CD14-positive monocyte (primary cell): Measurements from ENCODE around the gene GCK. TPM values are rescaled to one million over a fixed set of nuclear protein-coding genes. Genes with fewer than 3 reads are reported as not detected.

Experiments
- DNase-seq, 3 donors: peaks; one replicate each; pipeline ENCODE4 v3.0.0-alpha.2; 2011 to 2022
- H2AFZ ChIP-seq: 2 replicates; pipeline ENCODE4 v1.6.0; 2012; ENCODE audit warnings: mild to moderate bottlenecking, low read depth, low read length, inconsistent platforms; ENCODE audit not compliant: insufficient read depth, poor library complexity, severe bottlenecking
- H3K27ac ChIP-seq, 2 donors: 1 replicate in 1 of 2; 2 replicates in 1 of 2; pipeline ENCODE4 v1.5.1; 2012 to 2013; ENCODE audit warnings: low read length in 2 of 2, control low read depth in 1 of 2, inconsistent platforms in 1 of 2, low read depth in 1 of 2, mild to moderate bottlenecking in 1 of 2
- H3K27me3 ChIP-seq, 2 donors: one replicate each; pipeline versions ENCODE4 v1.6.0 to v1.6.1; 2011 to 2013; ENCODE audit warnings: low read length in 2 of 2; ENCODE audit not compliant: control insufficient read depth in 2 of 2, insufficient read depth in 2 of 2
- H3K36me3 ChIP-seq, 2 donors: replicated peaks in 1 of 2; 1 replicate in 1 of 2; 2 replicates in 1 of 2; pipeline versions ENCODE4 v1.5.1 to v1.6.1; 2012 to 2013; ENCODE audit warnings: low read length in 2 of 2, control low read depth in 1 of 2, inconsistent platforms in 1 of 2, mild to moderate bottlenecking in 1 of 2; ENCODE audit not compliant: insufficient read depth in 2 of 2, control insufficient read depth in 1 of 2
- H3K4me1 ChIP-seq, 2 donors: 1 replicate in 1 of 2; 2 replicates in 1 of 2; pipeline versions ENCODE4 v1.5.1 to v1.6.1; 2012 to 2013; ENCODE audit warnings: low read length in 2 of 2, control low read depth in 1 of 2, inconsistent platforms in 1 of 2, mild to moderate bottlenecking in 1 of 2, moderate library complexity in 1 of 2; ENCODE audit not compliant: insufficient read depth in 2 of 2, control insufficient read depth in 1 of 2
- H3K4me2 ChIP-seq: replicated peaks from 2 replicates; pipeline ENCODE3; 2012; ENCODE audit warnings: low read length, moderate library complexity, mild to moderate bottlenecking; ENCODE audit not compliant: poor library complexity, severe bottlenecking; ENCODE audit errors: extremely low read depth
- H3K4me3 ChIP-seq, 3 experiments: fragments of 200-600 bp in 1 of 3; sonication (generic) in 1 of 3; replicated peaks in 1 of 3; 1 replicate in 2 of 3; 2 replicates in 1 of 3; pipeline ENCODE4 v1.5.1; 2011 to 2013; ENCODE audit warnings: low read length in 3 of 3, mild to moderate bottlenecking in 3 of 3, control low read depth in 2 of 3, low read depth in 2 of 3, inconsistent platforms in 1 of 3, moderate library complexity in 1 of 3
- H3K79me2 ChIP-seq: 2 replicates; pipeline ENCODE4 v1.6.0; 2012; ENCODE audit warnings: mild to moderate bottlenecking, control low read depth, inconsistent platforms, low read length, moderate library complexity; ENCODE audit not compliant: insufficient read depth
- H3K9ac ChIP-seq: 2 replicates; pipeline ENCODE4 v1.6.0; 2017; ENCODE audit warnings: low read length, mild to moderate bottlenecking; ENCODE audit not compliant: insufficient read depth, poor library complexity, severe bottlenecking
- H3K9me3 ChIP-seq, 2 donors: replicated peaks in 1 of 2; 1 replicate in 1 of 2; 2 replicates in 1 of 2; pipeline versions ENCODE4 v1.5.1 to v1.6.1; 2012 to 2013; ENCODE audit warnings: low read length in 2 of 2, control low read depth in 1 of 2; ENCODE audit not compliant: control insufficient read depth in 1 of 2, insufficient read depth in 1 of 2
- H4K20me1 ChIP-seq: 2 replicates; pipeline ENCODE4 v1.6.0; 2012; ENCODE audit warnings: mild to moderate bottlenecking, low read length, control low read depth, moderate library complexity; ENCODE audit not compliant: insufficient read depth
- H3K27ac Mint-ChIP-seq, 7 donors: one replicate each; pipeline ENCODE4 v1.8.0; 2020; ENCODE audit warnings: mild to moderate bottlenecking in 7 of 7, mixed read lengths in 7 of 7, moderate library complexity in 6 of 7, inconsistent platforms in 2 of 7
- H3K27me3 Mint-ChIP-seq, 3 donors: one replicate each; pipeline ENCODE4 v1.8.0; 2021 to 2022; ENCODE audit warnings: low read depth in 3 of 3, mild to moderate bottlenecking in 3 of 3, mixed read lengths in 3 of 3, moderate library complexity in 3 of 3, inconsistent platforms in 1 of 3
- H3K36me3 Mint-ChIP-seq, 2 donors: one replicate each; pipeline ENCODE4 v1.8.0; 2020; ENCODE audit warnings: mixed read lengths in 2 of 2, inconsistent platforms in 1 of 2, mild to moderate bottlenecking in 1 of 2
- H3K4me1 Mint-ChIP-seq: one replicate; pipeline ENCODE4 v1.8.0; 2020; ENCODE audit warnings: mild to moderate bottlenecking, mixed read lengths
- H3K4me3 Mint-ChIP-seq, 2 donors: one replicate each; pipeline ENCODE4 v1.8.0; 2020; ENCODE audit warnings: mild to moderate bottlenecking in 2 of 2, mixed read lengths in 2 of 2, moderate library complexity in 1 of 2
- H3K9me3 Mint-ChIP-seq, 7 donors: one replicate each; pipeline ENCODE4 v1.8.0; 2020 to 2022; ENCODE audit warnings: mixed read lengths in 7 of 7, mild to moderate bottlenecking in 6 of 7, moderate library complexity in 6 of 7, inconsistent platforms in 2 of 7
- CTCF ChIP-seq: fragments of 200-600 bp; IDR thresholded peaks from one replicate; pipeline ENCODE4 v1.8.0; 2022; ENCODE audit warnings: antibody characterized with exemption, mild to moderate bottlenecking
- WGBS: methylation state at CpG from one replicate; pipeline ENCODE4 v1.1.5; 2013; ENCODE audit warnings: missing lambda C conversion rate; ENCODE audit not compliant: insufficient coverage; 5-methylcytosine and 5-hydroxymethylcytosine counted together
- intact Hi-C, 2 donors: fragments of 100-400 bp; cut with micrococcal nuclease; formaldehyde crosslinking; loops; one replicate each; pipeline versions ENCODE4 v1.15.0 to v1.15.1; 2023
- polyA plus RNA-seq, 3 donors: library from polyadenylated mRNA; depleted of rRNA in 1 of 3; unstranded in 2 of 3; stranded (reverse) in 1 of 3; fragments of 300-500 nt in 2 of 3; fragments of >200 nt in 1 of 3; fragmentation: Illumina TruSeq in 2 of 3; gene quantifications; 1 replicate in 2 of 3; 2 replicates in 1 of 3; pipeline ENCODE4 v1.2.3, GENCODE V29; 2012 to 2021

The GCK gene
- polyA plus RNA-seq, 3 donors, result not detected

- Histone ChIP-seq H3K4me2 (no peak overlapping the region), H3K27me3 (no peaks in the 10 kb centered on the region), H3K36me3 (peaks cover 60 to 71% of the 10 kb centered on the region in 2 donors), H3K9ac (no peak overlapping the region), H3K4me1 (no peaks in the 10 kb centered on the region), H4K20me1 (no peaks in the 10 kb centered on the region), H3K79me2 (no peaks in the 10 kb centered on the region), H3K4me3 (no peak overlapping the region), H3K27ac (no peak overlapping the region), H2AFZ (no peak overlapping the region), H3K9me3 (no peaks in the 10 kb centered on the region)
- Mint-ChIP-seq H3K36me3 (peaks cover 60 to 70% of the 10 kb centered on the region in 2 donors), H3K4me1 (peaks cover 5% of the 10 kb centered on the region), H3K9me3 (no peaks in the 10 kb centered on the region), H3K4me3 (no peak overlapping the region), H3K27ac (peak overlapping the region in 1 of 7 donors; percentile 35), H3K27me3 (peaks cover 0 to 4% (median 2%) of the 10 kb centered on the region in 3 donors)
- DNase-seq, result no peak
- no peak for TF ChIP-seq CTCF
- intact Hi-C loops, result no loop called here
- 93% methylated on average over 4 of the region's 7 CpGs for WGBS
Observed at GRCh38 chr7:44212581-44213184, 23.4 kb upstream of the GCK start.

GRCh38 chr7:44212018-44212417 is 22.8 kb upstream of the GCK start:
- no peak overlapping the region for H3K4me2 ChIP-seq
- DNase-seq, result no peak
- H3K36me3 ChIP-seq, result peaks cover 65 to 78% of the 10 kb centered on the region in 2 donors
- Mint-ChIP-seq H3K4me1 (peaks cover 5% of the 10 kb centered on the region), H3K4me3 (no peak overlapping the region), H3K9me3 (no peaks in the 10 kb centered on the region), H3K36me3 (peaks cover 66 to 76% of the 10 kb centered on the region in 2 donors), H3K27me3 (peaks cover 0 to 4% (median 2%) of the 10 kb centered on the region in 3 donors), H3K27ac (no peak overlapping the region)
- TF ChIP-seq CTCF, result no peak
- H3K4me1 ChIP-seq, result no peaks in the 10 kb centered on the region
- no peak overlapping the region for H3K4me3 ChIP-seq
- H3K27me3 ChIP-seq, result no peaks in the 10 kb centered on the region
- no peaks in the 10 kb centered on the region for H4K20me1 ChIP-seq
- 100% methylated on average over 4 of the region's 6 CpGs for WGBS
- H3K9ac ChIP-seq, result no peak overlapping the region
- H2AFZ ChIP-seq, result no peak overlapping the region
- no peak overlapping the region for H3K27ac ChIP-seq
- no peaks in the 10 kb centered on the region for H3K79me2 ChIP-seq
- intact Hi-C loops, result no loop called here
- no peaks in the 10 kb centered on the region for H3K9me3 ChIP-seq
